OCI-LY3 (cell line): ENCODE measurements around the gene MYRF.

Experiments
- EZH2phosphoT487 ChIP-seq: fragments of 200-600 bp; shearing (Covaris generic); IDR thresholded peaks from 2 replicates; pipeline ENCODE4 v1.6.1; 2018; ENCODE audit warnings: antibody characterized with exemption, mixed run types, low read depth
- TF ChIP-seq, protein P1 (sequence below): fragments of 200-600, 300-600 bp; sonication (generic); IDR thresholded peaks from 2 replicates; pipeline ENCODE4 v1.5.1; 2014; ENCODE audit warnings: antibody characterized with exemption, low read length, low read depth

DNA sequence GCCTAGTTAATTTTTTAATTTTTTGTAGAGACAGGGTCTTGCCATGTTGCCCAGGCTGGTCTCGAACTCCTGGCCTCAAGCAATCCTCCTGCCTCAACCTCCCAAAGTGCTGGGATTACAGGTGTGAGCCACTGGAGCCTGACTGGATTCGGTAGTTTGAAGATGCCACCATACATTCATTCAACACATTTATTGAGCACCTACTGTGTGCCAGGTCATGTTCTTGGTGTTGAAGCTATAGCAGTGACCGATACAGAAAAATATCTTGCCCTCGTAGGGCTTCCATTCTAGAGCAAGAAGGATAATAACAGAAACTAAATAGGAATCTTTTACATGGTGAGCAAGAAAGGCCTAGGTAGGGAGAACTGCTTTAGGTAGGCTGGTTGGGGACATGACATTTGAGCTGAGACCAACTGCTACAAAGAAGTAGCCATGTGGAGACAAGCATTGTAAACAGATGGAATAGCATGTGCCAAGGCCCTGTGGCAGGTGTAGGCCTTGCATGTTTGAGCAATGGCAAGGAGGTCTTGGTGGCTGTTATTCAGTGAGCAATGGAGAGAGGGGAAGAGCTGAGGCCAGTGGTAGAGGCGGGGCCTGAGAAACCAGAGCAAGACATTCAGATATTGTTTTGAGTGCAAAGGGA is 1.7 kb upstream of the MYRF start:
- TF ChIP-seq, protein P1, sequence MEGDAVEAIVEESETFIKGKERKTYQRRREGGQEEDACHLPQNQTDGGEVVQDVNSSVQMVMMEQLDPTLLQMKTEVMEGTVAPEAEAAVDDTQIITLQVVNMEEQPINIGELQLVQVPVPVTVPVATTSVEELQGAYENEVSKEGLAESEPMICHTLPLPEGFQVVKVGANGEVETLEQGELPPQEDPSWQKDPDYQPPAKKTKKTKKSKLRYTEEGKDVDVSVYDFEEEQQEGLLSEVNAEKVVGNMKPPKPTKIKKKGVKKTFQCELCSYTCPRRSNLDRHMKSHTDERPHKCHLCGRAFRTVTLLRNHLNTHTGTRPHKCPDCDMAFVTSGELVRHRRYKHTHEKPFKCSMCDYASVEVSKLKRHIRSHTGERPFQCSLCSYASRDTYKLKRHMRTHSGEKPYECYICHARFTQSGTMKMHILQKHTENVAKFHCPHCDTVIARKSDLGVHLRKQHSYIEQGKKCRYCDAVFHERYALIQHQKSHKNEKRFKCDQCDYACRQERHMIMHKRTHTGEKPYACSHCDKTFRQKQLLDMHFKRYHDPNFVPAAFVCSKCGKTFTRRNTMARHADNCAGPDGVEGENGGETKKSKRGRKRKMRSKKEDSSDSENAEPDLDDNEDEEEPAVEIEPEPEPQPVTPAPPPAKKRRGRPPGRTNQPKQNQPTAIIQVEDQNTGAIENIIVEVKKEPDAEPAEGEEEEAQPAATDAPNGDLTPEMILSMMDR: no peak
- no peak for TF ChIP-seq EZH2phosphoT487
